ENCODE results near the gene UBE2Z.
"Not testable (repeated sequence)": the region's sequence is repeated elsewhere in the genome, so short reads cannot be mapped to it uniquely, and the experiment has no call there.

The UBE2Z gene

GRCh38 chr17:48908047-48908843 lies at the start of gene UBE2Z:
Gene UBE2Z (plus strand): TSS chr17:48908407. CDS start chr17:48908504, 97 bp downstream.
- peak; percentile 76 for DNase-seq

DNA sequence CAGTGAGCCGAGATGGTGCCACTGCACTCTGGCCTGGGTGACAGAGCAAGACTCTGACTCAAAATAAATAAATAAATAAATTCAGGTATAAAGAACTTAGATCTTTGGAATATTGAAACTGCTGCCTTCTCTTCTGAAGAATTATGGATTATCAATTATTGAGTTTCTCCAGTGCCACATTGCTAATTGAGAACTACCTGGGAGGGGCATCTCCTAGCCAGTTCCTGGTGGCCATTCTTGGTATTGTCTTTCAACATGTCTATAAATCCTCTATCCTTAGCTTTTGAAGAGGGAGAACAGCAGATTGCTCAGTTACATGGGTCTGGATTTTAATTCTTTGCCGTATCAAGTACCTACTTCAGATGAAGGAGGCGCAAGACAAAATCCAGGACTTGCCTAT lies 48.2 kb upstream of the UBE2Z start:
- DNase-seq, result no peak

- no peak for DNase-seq
Measured at GRCh38 chr17:48860456-48860855, 47.8 kb upstream of the UBE2Z start.

GRCh38 chr17:48868916-48869500 lies 39.2 kb upstream of the UBE2Z start:
- no peak for DNase-seq

GRCh38 chr17:48869821-48870318 lies 38.3 kb upstream of the UBE2Z start:
- no peak for DNase-seq

DNA sequence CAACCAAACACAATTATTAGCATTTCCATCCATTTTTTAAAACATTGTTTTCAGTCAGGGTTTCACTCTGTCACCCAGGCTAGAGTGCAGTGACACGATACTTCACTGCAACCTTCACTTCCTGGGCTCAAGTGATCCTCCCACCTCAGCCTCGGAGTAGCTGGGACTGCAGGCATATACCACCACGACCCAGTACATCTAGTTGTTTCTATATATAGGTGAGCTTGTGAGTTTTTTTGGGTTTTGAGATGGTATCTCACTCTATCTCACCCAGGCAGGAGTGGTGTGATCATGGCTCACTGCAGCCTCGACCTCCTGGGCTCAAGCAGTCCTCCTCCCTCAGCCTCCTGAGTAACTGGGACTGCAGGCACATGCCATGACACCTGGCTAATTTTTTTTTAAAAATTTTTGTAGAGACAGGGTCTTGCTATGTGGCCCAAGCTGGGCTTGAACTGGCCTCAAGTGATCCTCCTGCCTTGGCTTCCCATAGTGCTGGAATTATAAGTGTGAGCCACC lies 37.1 kb upstream of the UBE2Z start:
- no peak for DNase-seq

DNA sequence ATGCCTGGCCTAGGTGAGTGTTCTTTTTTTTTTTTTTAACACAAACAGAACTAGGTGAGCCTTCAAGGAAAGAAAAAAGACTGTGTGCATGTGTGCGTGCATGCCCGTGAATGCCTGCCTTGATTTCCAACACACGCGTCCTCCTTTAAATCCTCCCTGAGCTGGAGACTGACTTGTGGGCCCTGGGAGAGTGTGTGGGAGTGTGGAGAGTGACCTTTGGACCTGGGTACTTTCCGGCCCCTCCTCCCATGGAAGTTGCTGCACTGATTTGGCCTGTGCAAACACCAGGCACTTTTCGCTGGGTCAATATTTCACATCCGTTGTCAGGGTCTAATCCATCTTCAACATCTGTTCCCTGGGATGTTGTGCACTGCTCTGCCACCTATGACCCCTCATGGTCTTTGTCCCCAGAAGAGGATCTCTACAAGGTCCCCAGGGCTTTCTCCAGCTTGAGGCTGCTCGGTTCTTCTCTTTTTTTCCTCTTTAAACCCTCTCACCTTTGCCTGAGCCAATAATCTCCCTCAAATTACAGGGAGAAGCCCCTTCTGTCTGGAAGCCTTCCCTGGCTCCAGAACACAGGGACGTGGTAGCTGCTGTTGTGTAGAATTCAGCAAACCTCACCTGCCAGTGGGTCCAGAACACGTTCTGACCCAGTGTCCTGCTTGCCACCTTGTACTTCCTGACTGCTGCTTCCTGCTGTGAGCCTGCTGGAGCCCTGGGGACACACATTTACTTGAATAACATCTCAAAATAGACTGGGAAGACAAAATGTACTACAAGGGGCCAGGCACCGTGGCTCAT lies 36.5 kb upstream of the UBE2Z start:
- no peak for DNase-seq

DNA sequence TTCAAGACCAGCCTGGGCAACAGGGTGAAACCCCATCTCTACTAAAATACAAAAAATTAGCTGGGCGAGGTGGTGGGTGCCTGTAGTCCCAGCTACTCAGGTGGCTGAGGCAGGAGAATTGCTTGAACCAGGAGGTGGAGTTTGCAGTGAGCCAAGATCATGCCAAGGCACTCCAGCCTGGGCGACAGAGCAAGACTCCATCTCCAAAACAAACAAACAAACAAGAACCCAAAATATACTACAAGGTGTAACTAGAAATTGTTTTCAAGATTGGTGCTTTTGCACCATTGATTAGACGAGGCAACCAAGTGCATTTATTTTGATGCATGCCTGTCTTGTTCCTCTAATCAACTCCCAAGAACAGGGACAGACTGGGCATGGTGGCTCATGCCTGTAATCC lies 35.8 kb upstream of the UBE2Z start:
- DNase-seq, result not testable (repeated sequence)

GRCh38 chr17:48873209-48873608 lies 35.0 kb upstream of the UBE2Z start:
- DNase-seq, result no peak

GRCh38 chr17:48873696-48874443 lies 34.3 kb upstream of the UBE2Z start:
- DNase-seq, result no peak

DNA sequence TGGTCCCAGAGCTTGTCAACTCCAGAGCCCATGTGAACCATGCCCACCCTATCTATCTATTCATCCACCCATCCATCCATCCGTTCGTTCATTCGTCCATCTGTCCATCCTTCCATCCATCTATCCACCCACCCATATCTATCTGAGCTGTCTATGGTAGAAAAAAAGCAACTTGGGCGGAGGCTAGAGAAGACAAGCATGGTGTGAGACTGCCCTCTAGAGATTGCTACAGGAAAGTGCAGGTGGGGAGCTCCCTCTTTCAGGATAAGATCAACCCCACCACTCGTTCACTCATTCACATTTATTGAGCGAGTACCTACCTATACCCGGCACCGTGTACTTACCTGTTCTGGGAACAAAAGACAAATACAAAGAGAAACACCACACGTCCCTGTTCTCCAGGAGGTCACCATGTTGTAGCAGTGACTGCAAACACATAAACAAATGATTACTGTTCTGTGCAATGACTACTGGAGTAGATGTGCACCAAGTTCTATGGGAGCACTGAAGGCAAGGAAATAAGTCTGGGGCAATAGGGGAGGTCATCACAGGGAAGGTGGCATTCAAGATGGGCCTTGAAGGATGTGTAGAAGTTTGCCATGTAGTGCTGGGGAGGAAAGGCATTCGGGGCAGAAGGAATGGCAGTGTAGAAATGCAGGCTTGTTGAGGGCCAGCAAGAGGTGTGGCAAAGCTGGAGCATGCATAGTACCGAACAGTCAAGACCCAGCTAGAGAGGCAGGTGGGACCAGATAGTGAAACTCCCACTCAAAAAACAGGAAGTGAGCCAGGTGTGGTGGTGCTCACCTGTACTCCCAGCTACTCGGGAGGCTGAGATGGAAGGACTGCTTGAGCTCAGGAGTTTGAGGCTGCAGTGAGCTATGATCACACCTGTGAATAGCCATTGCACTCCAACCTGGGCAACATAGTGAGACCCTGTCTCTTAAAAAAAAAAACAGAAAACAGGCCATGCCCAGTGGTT lies 29.0 kb upstream of the UBE2Z start:
- peak; percentile 9 for DNase-seq

- DNase-seq, result no peak
Measured at GRCh38 chr17:48882272-48882671, 25.9 kb upstream of the UBE2Z start.

DNA sequence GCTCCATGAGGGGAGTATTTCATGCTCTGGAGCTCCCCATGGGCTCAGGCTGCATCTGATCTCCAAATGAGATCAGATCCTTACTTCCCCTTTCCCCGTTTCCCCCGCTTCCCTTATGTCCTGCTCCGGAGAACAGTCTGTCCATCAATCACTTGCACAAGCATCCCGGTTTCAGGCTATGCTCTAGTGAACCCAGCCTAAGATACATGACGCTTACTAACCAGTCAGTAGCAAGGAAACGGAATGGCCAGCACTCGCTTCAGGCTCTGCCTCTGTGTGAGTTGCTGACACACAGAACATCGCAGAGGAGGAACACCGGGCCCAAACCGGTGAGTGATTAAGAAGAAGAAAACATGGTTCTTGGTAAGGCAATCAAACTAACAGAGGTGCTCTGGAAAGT lies 25.0 kb upstream of the UBE2Z start:
- DNase-seq, result no peak

DNA sequence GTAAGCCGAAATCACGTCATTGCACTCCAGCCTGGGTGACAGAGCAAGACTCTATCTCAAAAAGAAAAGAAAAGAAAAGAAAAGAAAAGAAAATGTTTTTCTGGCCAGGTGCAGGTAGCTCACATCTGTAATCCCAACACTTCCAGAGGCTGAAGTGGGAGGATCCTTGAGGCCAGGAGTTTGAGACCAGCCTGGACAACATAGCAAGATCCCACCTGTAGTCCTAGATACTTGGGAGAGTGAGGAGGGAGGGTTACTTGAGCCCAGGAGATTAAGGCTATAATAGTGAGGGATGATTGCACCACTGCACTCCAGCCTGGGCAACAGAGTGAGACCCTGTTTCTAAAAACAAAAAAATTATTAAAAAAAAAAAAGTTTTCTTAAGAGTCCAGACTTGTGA lies 18.1 kb upstream of the UBE2Z start:
- DNase-seq, result no peak

GRCh38 chr17:48892940-48893645 lies 15.1 kb upstream of the UBE2Z start:
- peak; percentile 3 for DNase-seq

GRCh38 chr17:48893646-48894508 lies 14.3 kb upstream of the UBE2Z start:
- DNase-seq, result no peak

- DNase-seq, result no peak
Measured at GRCh38 chr17:48894886-48895285, 13.3 kb upstream of the UBE2Z start.

GRCh38 chr17:48901241-48901640 lies 7.0 kb upstream of the UBE2Z start:
- no peak for DNase-seq

DNA sequence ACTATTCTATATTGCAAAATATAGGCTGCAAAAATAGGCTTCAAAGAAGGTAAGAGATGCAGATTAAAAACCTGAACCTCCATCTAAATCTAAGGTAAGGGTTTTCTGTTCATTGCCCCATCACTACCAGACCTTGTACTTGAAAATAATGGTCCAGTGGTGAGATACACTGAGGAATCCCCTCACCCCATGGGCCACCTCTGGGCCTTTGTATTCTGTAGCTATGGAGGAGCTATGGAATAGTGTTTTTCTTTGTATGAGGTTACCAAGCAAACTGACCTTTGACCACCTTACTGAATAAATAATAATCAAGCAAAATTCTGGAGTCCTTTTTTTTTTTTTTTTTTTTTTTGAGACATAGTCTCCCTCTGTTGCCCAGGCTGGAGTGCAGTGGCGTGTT lies 4.8 kb upstream of the UBE2Z start:
- DNase-seq, result no peak

DNA sequence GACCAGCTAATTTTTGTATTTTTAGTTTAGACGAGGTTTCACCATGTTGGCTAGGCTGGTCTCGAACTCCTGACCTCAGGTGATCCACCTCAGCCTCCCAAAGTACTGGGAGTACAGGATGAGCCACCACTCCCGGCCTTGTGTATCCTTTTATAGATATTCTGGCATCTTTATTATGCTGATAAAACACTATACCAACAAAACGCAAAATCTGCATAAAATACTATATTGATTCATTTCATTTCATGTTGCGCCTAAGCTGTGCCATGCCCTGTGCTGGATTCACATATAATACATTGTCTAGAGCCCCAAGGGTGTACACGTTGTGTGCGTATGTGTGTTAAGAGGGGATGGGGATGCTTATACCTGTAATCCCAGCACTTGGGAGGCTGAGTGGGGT lies 3.8 kb upstream of the UBE2Z start:
- no peak for DNase-seq
